ENCODE measurements around the gene PGM3.

PGM3 gene, protein sequence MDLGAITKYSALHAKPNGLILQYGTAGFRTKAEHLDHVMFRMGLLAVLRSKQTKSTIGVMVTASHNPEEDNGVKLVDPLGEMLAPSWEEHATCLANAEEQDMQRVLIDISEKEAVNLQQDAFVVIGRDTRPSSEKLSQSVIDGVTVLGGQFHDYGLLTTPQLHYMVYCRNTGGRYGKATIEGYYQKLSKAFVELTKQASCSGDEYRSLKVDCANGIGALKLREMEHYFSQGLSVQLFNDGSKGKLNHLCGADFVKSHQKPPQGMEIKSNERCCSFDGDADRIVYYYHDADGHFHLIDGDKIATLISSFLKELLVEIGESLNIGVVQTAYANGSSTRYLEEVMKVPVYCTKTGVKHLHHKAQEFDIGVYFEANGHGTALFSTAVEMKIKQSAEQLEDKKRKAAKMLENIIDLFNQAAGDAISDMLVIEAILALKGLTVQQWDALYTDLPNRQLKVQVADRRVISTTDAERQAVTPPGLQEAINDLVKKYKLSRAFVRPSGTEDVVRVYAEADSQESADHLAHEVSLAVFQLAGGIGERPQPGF

GRCh38 chr6:83192871-83193746, at the start of gene PGM3, which contains the start of gene RWDD2A:
Gene PGM3 (minus strand): TSS chr6:83193265. CDS start chr6:83191012, 2,253 bp downstream.
Gene RWDD2A (plus strand): TSS chr6:83193357. CDS start chr6:83194452, 1,095 bp downstream.
- DNase-seq (ENCODE audit: extremely low read depth, low read depth) = peak; percentile 25
- TF ChIP-seq, protein P1, sequence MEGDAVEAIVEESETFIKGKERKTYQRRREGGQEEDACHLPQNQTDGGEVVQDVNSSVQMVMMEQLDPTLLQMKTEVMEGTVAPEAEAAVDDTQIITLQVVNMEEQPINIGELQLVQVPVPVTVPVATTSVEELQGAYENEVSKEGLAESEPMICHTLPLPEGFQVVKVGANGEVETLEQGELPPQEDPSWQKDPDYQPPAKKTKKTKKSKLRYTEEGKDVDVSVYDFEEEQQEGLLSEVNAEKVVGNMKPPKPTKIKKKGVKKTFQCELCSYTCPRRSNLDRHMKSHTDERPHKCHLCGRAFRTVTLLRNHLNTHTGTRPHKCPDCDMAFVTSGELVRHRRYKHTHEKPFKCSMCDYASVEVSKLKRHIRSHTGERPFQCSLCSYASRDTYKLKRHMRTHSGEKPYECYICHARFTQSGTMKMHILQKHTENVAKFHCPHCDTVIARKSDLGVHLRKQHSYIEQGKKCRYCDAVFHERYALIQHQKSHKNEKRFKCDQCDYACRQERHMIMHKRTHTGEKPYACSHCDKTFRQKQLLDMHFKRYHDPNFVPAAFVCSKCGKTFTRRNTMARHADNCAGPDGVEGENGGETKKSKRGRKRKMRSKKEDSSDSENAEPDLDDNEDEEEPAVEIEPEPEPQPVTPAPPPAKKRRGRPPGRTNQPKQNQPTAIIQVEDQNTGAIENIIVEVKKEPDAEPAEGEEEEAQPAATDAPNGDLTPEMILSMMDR (IDR thresholded peaks at IDR 0.05; ENCODE audit: low read depth, low read length, missing control alignments) = no peak
- H3K4me3 ChIP-seq (replicated peaks; ENCODE audit: low read depth, low read length) = peak within 1 kb of the TSS; percentile 79

GRCh38 chr6:83231146-83231545, 38.1 kb upstream of the PGM3 start:
- H3K4me3 ChIP-seq (replicated peaks; ENCODE audit: low read depth, low read length) = no peak overlapping the region
- no peak for DNase-seq (ENCODE audit: extremely low read depth, low read depth)
- TF ChIP-seq, protein P1 (IDR thresholded peaks at IDR 0.05; ENCODE audit: low read depth, low read length, missing control alignments) = no peak

DNA sequence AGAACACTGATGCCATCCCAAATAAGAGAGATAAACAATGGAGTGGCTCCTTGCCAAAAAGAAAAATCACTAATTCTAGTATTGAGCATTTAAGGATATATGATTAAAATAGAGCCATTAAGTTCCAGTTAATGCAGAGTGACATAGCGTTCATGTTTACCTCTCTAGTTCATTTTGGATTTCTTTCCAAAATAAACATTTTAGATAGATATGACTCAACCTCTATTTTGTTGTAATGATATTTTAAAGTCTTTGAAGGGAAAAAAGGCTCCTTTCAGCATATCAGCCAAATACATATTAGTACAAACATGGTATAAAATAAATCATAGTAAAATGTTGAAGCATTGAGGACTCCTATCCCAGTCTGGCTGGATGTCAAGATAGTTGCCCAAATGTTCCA, 33.5 kb upstream of the PGM3 start:
- no peak overlapping the region for H3K4me3 ChIP-seq (replicated peaks; ENCODE audit: low read depth, low read length)
- TF ChIP-seq, protein P1 (IDR thresholded peaks at IDR 0.05; ENCODE audit: low read depth, low read length, missing control alignments) = no peak

DNA sequence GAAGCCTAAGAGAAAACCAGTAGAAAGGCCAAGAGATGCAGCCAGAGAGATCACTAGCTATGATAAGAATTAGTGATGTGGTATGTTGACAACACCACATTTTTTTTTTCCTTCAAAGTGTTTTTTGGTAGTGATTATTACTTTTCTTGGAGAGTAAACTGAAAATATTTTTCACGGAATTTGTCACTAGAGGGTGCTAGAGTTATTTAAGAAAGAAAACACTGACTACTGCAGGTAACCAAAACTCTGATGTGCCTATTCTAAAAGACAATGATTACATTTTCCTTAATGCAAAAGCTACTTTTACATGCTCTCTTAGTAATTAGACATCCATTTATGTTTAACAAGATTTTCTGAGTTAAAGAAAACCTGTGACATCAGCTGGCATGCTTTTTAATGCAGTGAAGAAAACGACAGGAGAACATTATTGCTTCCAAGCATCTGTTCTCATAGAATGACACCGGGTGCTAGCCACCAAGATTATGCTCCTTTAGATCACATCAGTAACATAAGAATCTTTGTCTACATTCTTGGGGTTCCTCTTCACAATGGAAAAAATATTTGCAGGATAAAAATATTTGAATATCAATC, 28.9 kb upstream of the PGM3 start:
- TF ChIP-seq, protein P1 (IDR thresholded peaks at IDR 0.05; ENCODE audit: low read depth, low read length, missing control alignments) = peak; percentile 29
- no peak overlapping the region for H3K4me3 ChIP-seq (replicated peaks; ENCODE audit: low read depth, low read length)
- DNase-seq (ENCODE audit: extremely low read depth, low read depth) = peak; percentile 12

More for the DNA sequence above, 33.5 kb upstream of the PGM3 start:
- DNase-seq (ENCODE audit: extremely low read depth, low read depth) = no peak

DNA sequence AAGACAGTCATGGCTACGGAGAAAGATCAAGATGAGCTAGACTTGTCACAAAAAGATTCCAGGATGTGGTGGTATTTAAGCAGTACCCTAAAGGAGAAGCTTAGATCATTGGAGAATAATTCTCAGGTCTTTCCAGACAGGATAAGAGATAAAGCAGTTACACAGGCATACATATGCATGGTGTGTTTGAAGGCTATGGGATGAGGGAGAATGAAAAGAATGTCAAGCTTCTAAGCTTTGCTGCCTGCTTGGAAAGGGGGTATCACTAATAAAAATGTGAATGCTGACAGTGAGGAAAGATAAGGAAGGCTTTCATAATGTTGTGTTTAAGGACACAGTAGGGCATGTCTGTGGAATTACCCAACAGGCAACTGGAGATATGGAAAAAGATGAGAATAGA, 28.2 kb upstream of the PGM3 start:
- DNase-seq (ENCODE audit: extremely low read depth, low read depth) = no peak
- TF ChIP-seq, protein P1 (IDR thresholded peaks at IDR 0.05; ENCODE audit: low read depth, low read length, missing control alignments) = no peak
- no peak overlapping the region for H3K4me3 ChIP-seq (replicated peaks; ENCODE audit: low read depth, low read length)

- no peak overlapping the region for H3K4me3 ChIP-seq (replicated peaks; ENCODE audit: low read depth, low read length)
- TF ChIP-seq, protein P1 (IDR thresholded peaks at IDR 0.05; ENCODE audit: low read depth, low read length, missing control alignments) = no peak
- DNase-seq (ENCODE audit: extremely low read depth, low read depth) = no peak
These were observed 27.1 kb upstream of the PGM3 start for GRCh38 chr6:83220121-83220520.

All from HFF-Myc (cell line).